Mesothelial cell of epicardium (in vitro differentiated cells): ENCODE measurements around the gene C3. TPM values are rescaled to one million over a fixed set of nuclear protein-coding genes. Genes with fewer than 3 reads are reported as not detected.

Experiments used
- DNase-seq, 2 experiments: peaks; one replicate each; pipeline ENCODE4 v3.0.0; 2021; ENCODE audit warnings: low spot score in 2 of 2; ENCODE audit not compliant: unreplicated experiment in 2 of 2
- H3K27ac Mint-ChIP-seq: 2 replicates; pipeline ENCODE4 v1.8.0; 2021; ENCODE audit warnings: mixed read lengths
- H3K27me3 Mint-ChIP-seq: 2 replicates; pipeline ENCODE4 v1.8.0; 2021; ENCODE audit warnings: low read depth, mixed read lengths
- H3K36me3 Mint-ChIP-seq: 2 replicates; pipeline ENCODE4 v1.8.0; 2021; ENCODE audit warnings: mixed read lengths
- H3K4me1 Mint-ChIP-seq: 2 replicates; pipeline ENCODE4 v1.8.0; 2021; ENCODE audit warnings: mixed read lengths
- H3K4me3 Mint-ChIP-seq: 2 replicates; pipeline ENCODE4 v1.8.0; 2021; ENCODE audit warnings: mild to moderate bottlenecking, moderate library complexity, mixed read lengths
- H3K9me3 Mint-ChIP-seq: 2 replicates; pipeline ENCODE4 v1.8.0; 2021; ENCODE audit warnings: mixed read lengths
- CTCF ChIP-seq: fragments of 200-600 bp; sonication (generic); IDR thresholded peaks from one replicate; pipeline ENCODE4 v1.5.0; 2021; ENCODE audit warnings: antibody characterized with exemption; ENCODE audit not compliant: unreplicated experiment
- total RNA-seq: library from RNA; stranded (reverse); gene quantifications from 3 replicates; pipeline ENCODE4 v1.2.1, GENCODE V29; 2021

C3 gene
- total RNA-seq, 1 donor from 2014 or later = 24.5 TPM

GRCh38 chr19:6713773-6714692 is 6.4 kb downstream of the C3 start:
- H3K4me1 Mint-ChIP-seq = no peaks in the 10 kb centered on the region
- no peak overlapping the region for H3K4me3 Mint-ChIP-seq
- peaks cover 47% of the 10 kb centered on the region for H3K27me3 Mint-ChIP-seq
- H3K36me3 Mint-ChIP-seq = no peaks in the 10 kb centered on the region
- no peaks in the 10 kb centered on the region for H3K9me3 Mint-ChIP-seq
- no peak for DNase-seq
- TF ChIP-seq CTCF = no peak
- no peak overlapping the region for H3K27ac Mint-ChIP-seq

- TF ChIP-seq CTCF = no peak
These were observed 7.5 kb downstream of the C3 start for GRCh38 chr19:6712692-6713670.

GRCh38 chr19:6712231-6712630 is 8.2 kb downstream of the C3 start:
- Mint-ChIP-seq H3K4me3 (no peak overlapping the region), H3K9me3 (no peaks in the 10 kb centered on the region), H3K4me1 (no peaks in the 10 kb centered on the region), H3K27ac (no peak overlapping the region), H3K36me3 (no peaks in the 10 kb centered on the region), H3K27me3 (peaks cover 58% of the 10 kb centered on the region)
- no peak for DNase-seq
- TF ChIP-seq CTCF = no peak

More at GRCh38 chr19:6712692-6713670, 7.5 kb downstream of the C3 start:
- Mint-ChIP-seq H3K4me1 (no peaks in the 10 kb centered on the region), H3K27me3 (peaks cover 56% of the 10 kb centered on the region), H3K9me3 (no peaks in the 10 kb centered on the region), H3K36me3 (no peaks in the 10 kb centered on the region), H3K4me3 (no peak overlapping the region), H3K27ac (no peak overlapping the region)
- no peak for DNase-seq

- Mint-ChIP-seq H3K27ac (no peak overlapping the region), H3K4me3 (no peak overlapping the region), H3K36me3 (no peaks in the 10 kb centered on the region), H3K27me3 (peaks cover 58% of the 10 kb centered on the region), H3K4me1 (no peaks in the 10 kb centered on the region), H3K9me3 (no peaks in the 10 kb centered on the region)
- TF ChIP-seq CTCF = no peak
- DNase-seq = no peak
These were observed 8.8 kb downstream of the C3 start for GRCh38 chr19:6711605-6712004.

GRCh38 chr19:6711078-6711361 is 9.4 kb downstream of the C3 start:
- H3K27me3 Mint-ChIP-seq = peaks cover 58% of the 10 kb centered on the region
- no peak overlapping the region for H3K27ac Mint-ChIP-seq
- no peaks in the 10 kb centered on the region for H3K36me3 Mint-ChIP-seq
- no peaks in the 10 kb centered on the region for H3K9me3 Mint-ChIP-seq
- no peaks in the 10 kb centered on the region for H3K4me1 Mint-ChIP-seq
- no peak for DNase-seq
- no peak overlapping the region for H3K4me3 Mint-ChIP-seq
- no peak for TF ChIP-seq CTCF
